GM12878 (cell line): Measurements from ENCODE around the gene GMDS. TPM values are rescaled to one million over a fixed set of nuclear protein-coding genes. Genes with fewer than 3 reads are reported as not detected.

ENCODE experiments used
- ATAC-seq: fragments of 200-7000 bp; cut with Tn5 transposase; 3 replicates; pipeline ENCODE4 v1.9.1; 2020; ENCODE audit warnings: mild to moderate bottlenecking, moderate library complexity
- BruUV-seq: library from RNA; stranded (reverse); fragments of 400-500 nt; replicated peaks from 2 replicates; lab custom pipeline; 2021; lab: Mats Ljungman, UMichigan
- CTCF ChIA-PET: fragments of 300-600 bp; sonication (Branson Sonifier 250); formaldehyde crosslinking; extraction: SDS; loops from one replicate; lab custom pipeline; 2021; ENCODE audit warnings: inconsistent platforms; lab: Yijun Ruan, JAX
- POLR2A ChIA-PET: fragments of 350-600 bp; formaldehyde crosslinking; extraction: SDS; loops from one replicate; lab custom pipeline; 2021; ENCODE audit warnings: inconsistent platforms; lab: Charles Lee
- RAD21 ChIA-PET: fragments of 300-600 bp; sonication (Branson Sonifier 250); formaldehyde crosslinking; loops from one replicate; lab custom pipeline; 2023; ENCODE audit warnings: antibody characterized with exemption; ENCODE audit not compliant: unreplicated experiment; lab: Charles Lee
- SMC1A ChIA-PET: fragments of 300-600 bp; sonication (Branson Sonifier 250); formaldehyde crosslinking; loops from one replicate; lab custom pipeline; 2023; ENCODE audit not compliant: unreplicated experiment, uncharacterized antibody; lab: Charles Lee
- DNase-seq: peaks from one replicate; pipeline ENCODE4 v3.0.0-alpha.2; 2011; ENCODE audit warnings: low read depth, low spot score
- FAIRE-seq: peaks from 3 replicates; lab custom pipeline; 2011; peaks lifted over from hg19 to GRCh38; lab: Jason Lieb, UNC
- H2AFZ ChIP-seq: 2 replicates; pipeline ENCODE4 v1.6.0; 2011; ENCODE audit warnings: low read depth, low read length, control low read depth; ENCODE audit not compliant: control insufficient read depth
- H3K27ac ChIP-seq: 2 replicates; pipeline ENCODE4 v1.5.1; 2011; ENCODE audit warnings: control low read depth; ENCODE audit not compliant: control insufficient read depth, insufficient read depth
- H3K27me3 ChIP-seq, 2 experiments: replicated peaks in 1 of 2; 2 replicates each; pipeline versions ENCODE4 v1.6.0 to v1.6.1; 2011; ENCODE audit warnings: low read length in 1 of 2; ENCODE audit not compliant: control insufficient read depth in 2 of 2, insufficient read depth in 2 of 2
- H3K36me3 ChIP-seq, 2 experiments: 2 replicates each; pipeline ENCODE4 v1.5.1; 2011; ENCODE audit warnings: low read length in 1 of 2; ENCODE audit not compliant: control insufficient read depth in 2 of 2, insufficient read depth in 2 of 2
- H3K4me1 ChIP-seq: 2 replicates; pipeline ENCODE4 v1.6.1; 2011; ENCODE audit warnings: mild to moderate bottlenecking, low read length, moderate library complexity, mixed read lengths; ENCODE audit not compliant: control insufficient read depth, insufficient read depth
- H3K4me2 ChIP-seq: 2 replicates; pipeline ENCODE4 v1.6.0; 2011; ENCODE audit warnings: control low read depth; ENCODE audit not compliant: control insufficient read depth, insufficient read depth
- H3K4me3 ChIP-seq: fragments of 200-600 bp; sonication (generic); 2 replicates; pipeline ENCODE4 v1.5.1; 2016
- H3K79me2 ChIP-seq: 2 replicates; pipeline ENCODE4 v1.6.0; 2011; ENCODE audit warnings: low read length; ENCODE audit not compliant: control insufficient read depth, insufficient read depth
- H3K9ac ChIP-seq: 2 replicates; pipeline ENCODE4 v1.8.0; 2011; ENCODE audit warnings: low read length, control low read depth, mixed read lengths; ENCODE audit not compliant: control insufficient read depth, insufficient read depth
- H3K9me3 ChIP-seq: replicated peaks from 3 replicates; pipeline ENCODE4 v1.5.1; 2011; ENCODE audit warnings: mild to moderate bottlenecking, low read length; ENCODE audit not compliant: control insufficient read depth, insufficient read depth
- H4K20me1 ChIP-seq: 2 replicates; pipeline ENCODE4 v1.6.0; 2011; ENCODE audit not compliant: control insufficient read depth, insufficient read depth
- CEBPZ ChIP-seq: fragments of 150-350 bp; IDR thresholded peaks from 2 replicates; pipeline ENCODE4 v1.6.1; 2016; ENCODE audit warnings: low read depth, low read length
- KDM1A ChIP-seq: fragments of 200-600 bp; sonication (generic); IDR thresholded peaks from 2 replicates; pipeline ENCODE4 v1.6.1; 2016; ENCODE audit warnings: borderline replicate concordance
- NBN ChIP-seq: fragments of 450-650 bp; IDR thresholded peaks from 2 replicates; pipeline ENCODE4 v1.6.1; 2016
- NFYB ChIP-seq: IDR thresholded peaks from 2 replicates; pipeline ENCODE4 v1.6.1; 2011; ENCODE audit warnings: low read depth, mild to moderate bottlenecking, low read length, improper control_type of control experiment, moderate library complexity; ENCODE audit not compliant: insufficient read depth
- PKNOX1 ChIP-seq: fragments of 450-650 bp; IDR thresholded peaks from 2 replicates; pipeline ENCODE4 v1.6.1; 2016; ENCODE audit warnings: mild to moderate bottlenecking
- PML ChIP-seq: IDR thresholded peaks from 2 replicates; pipeline ENCODE4 v1.6.1; 2012; ENCODE audit warnings: low read length, inconsistent platforms
- RAD21 ChIP-seq: IDR thresholded peaks from 2 replicates; pipeline ENCODE4 v1.6.1; 2011; ENCODE audit warnings: mild to moderate bottlenecking, low read depth, low read length, moderate library complexity; ENCODE audit not compliant: insufficient read depth
- RUNX3 ChIP-seq: IDR thresholded peaks from 2 replicates; pipeline ENCODE4 v1.6.1; 2012; ENCODE audit warnings: low read length, inconsistent platforms
- SMAD5 ChIP-seq: IDR thresholded peaks from 2 replicates; pipeline ENCODE4 v1.6.1; 2016; ENCODE audit warnings: antibody characterized with exemption, low read depth
- USF1 ChIP-seq: IDR thresholded peaks from 2 replicates; pipeline ENCODE4 v1.6.1; 2011; ENCODE audit warnings: borderline replicate concordance, low read depth, mild to moderate bottlenecking, moderate library complexity, mixed read lengths, low read length; ENCODE audit not compliant: insufficient read depth; ENCODE audit errors: extremely low read length
- ZNF24 ChIP-seq: fragments of 450-650 bp; IDR thresholded peaks from 2 replicates; pipeline ENCODE4 v1.6.1; 2017; ENCODE audit warnings: antibody characterized with exemption, mild to moderate bottlenecking
- WGBS: methylation state at CpG from one replicate; pipeline ENCODE4 v1.1.6; 2016; ENCODE audit warnings: low lambda C conversion rate; ENCODE audit not compliant: insufficient replicate concordance, insufficient coverage; ENCODE audit errors: missing lambda C conversion rate; 5-methylcytosine and 5-hydroxymethylcytosine counted together
- in situ Hi-C: fragments of 300-500 bp; cut with MboI; formaldehyde crosslinking; loops from 9 replicates; pipeline ENCODE4 v1.14.3; 2018; ENCODE audit warnings: mixed read lengths
- intact Hi-C: fragments of 100-400 bp; cut with micrococcal nuclease; formaldehyde crosslinking; loops from one replicate; pipeline ENCODE4 v1.14.2; 2022; ENCODE audit not compliant: unreplicated experiment
- polyA plus RNA-seq, 11 experiments: library from polyadenylated mRNA; depleted of rRNA in 4 of 11; unstranded in 6 of 11; stranded (reverse) in 5 of 11; fragments of >200 nt; fragmentation: Nextera tagmentation in 4 of 11; fragmentation: Illumina TruSeq in 1 of 11; extraction: Ambion mirVana in 4 of 11; extraction: Trizol in 1 of 11; gene quantifications; 1 replicate in 1 of 11; 2 replicates in 10 of 11; pipeline versions ENCODE4 v1.2.1 to v1.2.3, GENCODE V29; 2011 to 2016; ENCODE audit warnings: inconsistent platforms in 2 of 11, missing spikeins in 2 of 11, low read depth in 1 of 11
- total RNA-seq, 4 experiments: library from RNA; depleted of rRNA in 3 of 4; stranded (reverse); fragments of >200 nt in 3 of 4; fragmentation: Illumina TruSeq in 1 of 4; extraction: Trizol in 1 of 4; gene quantifications; 2 replicates each; pipeline versions ENCODE4 v1.2.1 to v1.2.3, GENCODE V29; 2013 to 2021

Gene GMDS
- total and polyA plus RNA-seq, 10 of the 15 experiments (the other 5 are each of a cell fraction or from before 2014, with no cell fraction given) = 0.61 to 53.8 (median 29.3) TPM

- no TSS peak for BruUV-seq
- ChIA-PET SMC1A (no interaction called here), RAD21 (no interaction called here), POLR2A (no interaction called here), CTCF (no interaction called here)
- Histone ChIP-seq H3K27me3 (no peaks in the 10 kb centered on the region), H3K4me1 (no peaks in the 10 kb centered on the region), H3K9ac (no peak overlapping the region), H3K9me3 (no peaks in the 10 kb centered on the region), H3K36me3 (no peaks in the 10 kb centered on the region), H3K79me2 (no peaks in the 10 kb centered on the region), H3K4me3 (no peak overlapping the region), H3K27ac (no peak overlapping the region), H2AFZ (no peak overlapping the region), H4K20me1 (no peaks in the 10 kb centered on the region), H3K4me2 (no peak overlapping the region)
- no peak for DNase-seq
- no peak for ATAC-seq
- in situ Hi-C loops (no loop called here), intact Hi-C loops (no loop called here)
- 87% methylated on average over 9 of the region's 9 CpGs for WGBS
- no peak for FAIRE-seq
- TF ChIP-seq SMAD5 (no peak), RAD21 (no peak), KDM1A (no peak), NBN (no peak)
These were observed 330.2 kb downstream of the GMDS start for GRCh38 chr6:1915226-1915625.

GRCh38 chr6:1913577-1913976 is 331.8 kb downstream of the GMDS start:
- Histone ChIP-seq H3K36me3 (no peaks in the 10 kb centered on the region), H3K79me2 (no peaks in the 10 kb centered on the region), H3K27me3 (no peaks in the 10 kb centered on the region), H3K4me1 (no peaks in the 10 kb centered on the region), H3K9ac (no peak overlapping the region), H3K9me3 (no peaks in the 10 kb centered on the region), H3K4me3 (no peak overlapping the region), H3K27ac (no peak overlapping the region), H3K4me2 (no peak overlapping the region), H2AFZ (no peak overlapping the region), H4K20me1 (no peaks in the 10 kb centered on the region)
- ChIA-PET POLR2A (no interaction called here), RAD21 (no interaction called here), SMC1A (no interaction called here), CTCF (no interaction called here)
- in situ Hi-C loops = no loop called here
- 76% methylated on average over 3 of the region's 3 CpGs for WGBS
- no peak for ATAC-seq
- no TSS peak for BruUV-seq
- no peak for FAIRE-seq
- no peak for DNase-seq
- intact Hi-C loops = no loop called here
- TF ChIP-seq PML (no peak), ZNF24 (no peak), USF1 (no peak), CEBPZ (no peak), NFYB (no peak), RUNX3 (no peak), PKNOX1 (no peak)
